ENCODE data around the gene GPC5.

GPC5 gene

DNA sequence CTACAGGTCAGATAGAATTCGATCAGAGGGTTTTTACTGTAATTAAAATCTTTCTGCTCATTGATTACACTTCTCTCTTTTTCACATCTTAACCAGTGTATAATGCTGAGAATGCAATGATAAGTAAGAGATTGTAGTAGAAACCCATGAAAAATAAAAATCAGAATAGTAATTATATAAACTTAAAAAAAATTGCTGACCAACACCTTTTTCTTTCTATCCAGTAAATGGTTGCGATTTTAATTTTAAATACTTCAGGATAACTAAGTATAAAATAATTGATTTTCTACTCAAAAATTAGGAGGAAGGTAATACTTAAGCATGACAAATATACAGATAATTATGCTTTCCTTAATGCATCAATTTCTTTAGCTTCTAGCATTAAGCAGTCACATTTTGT lies 917.6 kb downstream of the GPC5 start:
- H3K4me3 ChIP-seq (ENCODE audit: low read length) = no peak overlapping the region
- DNase-seq (ENCODE audit: low read depth, low spot score) = no peak

GRCh38 chr13:92317066-92317465 lies 918.6 kb downstream of the GPC5 start:
- no peak overlapping the region for H3K4me3 ChIP-seq (ENCODE audit: low read length)
- DNase-seq (ENCODE audit: low read depth, low spot score) = no peak

GRCh38 chr13:92320323-92320722 lies 921.9 kb downstream of the GPC5 start:
- no peak overlapping the region for H3K4me3 ChIP-seq (ENCODE audit: low read length)
- no peak for DNase-seq (ENCODE audit: low read depth, low spot score)

- DNase-seq (ENCODE audit: low read depth, low spot score) = no peak
- H3K4me3 ChIP-seq (ENCODE audit: low read length) = no peak overlapping the region
These were observed 922.8 kb downstream of the GPC5 start for GRCh38 chr13:92321174-92321573.

DNA sequence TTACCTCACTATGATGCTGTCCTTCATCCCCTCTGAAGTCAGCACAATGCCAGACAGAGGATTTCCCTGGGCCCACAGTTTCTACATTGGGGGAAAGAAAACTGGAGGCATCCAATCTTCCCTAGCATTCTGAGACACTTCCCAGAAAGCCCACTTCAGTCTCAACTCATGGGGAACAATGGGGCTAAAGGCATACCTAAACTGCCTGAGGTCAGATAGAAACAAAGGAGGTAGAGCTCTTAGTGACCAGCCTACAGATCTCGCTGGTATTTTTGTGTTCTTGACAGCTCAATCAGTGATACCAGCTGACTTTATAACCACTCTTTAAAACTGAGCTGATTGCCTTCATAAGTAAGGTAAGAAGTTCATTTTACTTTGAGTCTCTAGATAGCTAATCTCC lies 947.2 kb downstream of the GPC5 start:
- H3K4me3 ChIP-seq (ENCODE audit: low read length) = no peak overlapping the region
- no peak for DNase-seq (ENCODE audit: low read depth, low spot score)

DNA sequence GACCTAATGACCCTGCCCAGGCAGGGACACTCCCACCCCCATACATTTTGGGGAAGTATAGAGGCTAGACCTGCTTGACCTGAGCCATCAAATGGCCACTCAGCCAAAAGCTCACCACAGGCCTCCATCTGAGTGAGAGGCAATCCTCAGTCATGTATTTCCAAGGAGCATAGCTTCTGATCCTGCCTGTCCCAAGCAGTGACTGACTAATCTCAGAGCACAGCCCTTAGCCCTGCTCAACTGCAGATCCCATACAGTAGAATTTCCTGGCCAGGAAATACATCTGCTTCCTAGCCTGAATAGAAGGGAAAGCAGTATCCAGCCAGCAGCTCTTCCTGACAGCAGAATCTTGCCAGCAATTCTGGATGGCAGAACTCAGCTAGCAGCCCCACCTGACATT lies 947.6 kb downstream of the GPC5 start:
- no peak for DNase-seq (ENCODE audit: low read depth, low spot score)

DNA sequence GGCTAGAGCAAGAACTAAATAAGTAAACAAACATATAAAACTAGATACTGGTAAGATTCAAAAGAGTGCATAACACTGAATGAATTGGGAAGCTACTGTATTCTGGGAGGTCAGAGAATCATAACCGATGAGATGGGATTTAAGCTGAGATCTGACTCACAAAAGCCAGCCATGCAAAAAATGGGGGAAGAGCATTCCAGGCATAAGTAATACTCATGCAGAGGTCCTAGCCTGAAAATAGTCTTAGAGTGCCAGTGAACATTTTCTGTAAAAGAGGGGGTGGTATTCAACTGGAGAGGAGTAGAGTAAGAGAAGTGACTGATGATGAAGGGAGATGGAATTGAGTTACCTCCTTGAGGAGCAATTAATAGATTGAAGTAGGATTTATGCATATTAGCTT lies 956.2 kb downstream of the GPC5 start:
- H3K4me3 ChIP-seq (ENCODE audit: low read length) = no peak overlapping the region
- DNase-seq (ENCODE audit: low read depth, low spot score) = no peak

More for the DNA sequence above, 947.6 kb downstream of the GPC5 start:
- H3K4me3 ChIP-seq (ENCODE audit: low read length) = no peak overlapping the region

GRCh38 chr13:92355213-92355612 lies 956.8 kb downstream of the GPC5 start:
- no peak overlapping the region for H3K4me3 ChIP-seq (ENCODE audit: low read length)
- DNase-seq (ENCODE audit: low read depth, low spot score) = no peak

DNA sequence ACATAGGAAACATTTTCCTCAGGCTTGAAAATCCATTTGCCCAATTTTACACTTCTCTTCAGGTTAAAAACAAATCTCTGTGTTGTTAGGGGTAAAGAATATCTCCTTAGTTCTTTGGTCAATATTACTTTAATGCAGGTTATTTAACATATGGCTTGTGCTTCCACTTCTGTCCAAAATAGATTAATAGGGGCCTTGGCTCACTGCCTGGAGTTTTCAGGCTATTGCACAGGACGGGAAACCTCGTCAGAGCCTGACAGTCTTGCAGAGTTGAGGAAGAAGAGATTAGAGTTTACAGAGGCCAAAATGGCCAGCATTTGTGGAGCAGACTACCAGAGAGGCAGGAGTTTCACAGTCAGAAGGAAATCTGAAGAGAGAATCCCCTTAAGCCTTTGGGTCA lies 964.3 kb downstream of the GPC5 start:
- no peak for DNase-seq (ENCODE audit: low read depth, low spot score)

DNA sequence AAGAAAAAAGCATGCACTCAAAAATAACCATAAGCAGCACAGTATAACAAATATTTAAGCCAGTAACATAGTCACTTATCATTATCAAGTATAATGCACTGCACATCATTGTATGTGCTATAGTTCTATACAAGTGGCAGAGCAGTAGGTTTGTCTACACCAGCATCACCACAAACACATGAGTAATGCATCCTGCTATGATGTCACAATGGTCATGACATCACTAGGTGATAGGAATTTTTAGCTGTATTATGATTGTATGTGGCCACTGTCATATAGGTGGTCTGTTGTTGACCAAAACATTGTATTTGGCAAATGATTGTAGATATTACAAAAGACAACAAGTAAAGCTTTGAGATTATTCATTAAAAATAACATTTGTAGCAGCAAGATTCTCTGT lies 967.5 kb downstream of the GPC5 start:
- no peak for DNase-seq (ENCODE audit: low read depth, low spot score)
- H3K4me3 ChIP-seq (ENCODE audit: low read length) = no peak overlapping the region

More for the DNA sequence above, 964.3 kb downstream of the GPC5 start:
- H3K4me3 ChIP-seq (ENCODE audit: low read length) = no peak overlapping the region

- no peak for DNase-seq (ENCODE audit: low read depth, low spot score)
- H3K4me3 ChIP-seq (ENCODE audit: low read length) = no peak overlapping the region
These were observed 979.0 kb downstream of the GPC5 start for GRCh38 chr13:92377396-92377795.

DNA sequence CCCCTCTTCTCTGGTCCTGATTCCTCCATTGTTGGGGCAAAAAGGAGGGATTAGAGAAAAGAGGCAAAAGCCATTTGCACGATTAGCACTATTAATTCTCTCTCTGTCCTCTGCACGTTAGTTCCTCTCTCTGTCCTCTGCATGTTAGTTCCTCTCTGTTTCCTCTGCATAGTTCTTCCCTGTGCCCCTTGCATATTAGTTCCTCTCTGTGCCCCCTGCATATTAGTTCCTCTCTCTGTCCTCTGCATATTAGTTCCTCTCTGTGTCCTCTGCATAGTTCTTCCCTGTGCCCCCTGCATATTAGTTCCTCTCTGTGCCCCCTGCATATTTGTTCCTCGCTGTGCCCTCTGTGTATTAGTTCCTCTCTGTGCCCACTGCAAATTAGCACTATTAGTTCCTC lies 981.0 kb downstream of the GPC5 start:
- DNase-seq (ENCODE audit: low read depth, low spot score) = no peak
- H3K4me3 ChIP-seq (ENCODE audit: low read length) = no peak overlapping the region

DNA sequence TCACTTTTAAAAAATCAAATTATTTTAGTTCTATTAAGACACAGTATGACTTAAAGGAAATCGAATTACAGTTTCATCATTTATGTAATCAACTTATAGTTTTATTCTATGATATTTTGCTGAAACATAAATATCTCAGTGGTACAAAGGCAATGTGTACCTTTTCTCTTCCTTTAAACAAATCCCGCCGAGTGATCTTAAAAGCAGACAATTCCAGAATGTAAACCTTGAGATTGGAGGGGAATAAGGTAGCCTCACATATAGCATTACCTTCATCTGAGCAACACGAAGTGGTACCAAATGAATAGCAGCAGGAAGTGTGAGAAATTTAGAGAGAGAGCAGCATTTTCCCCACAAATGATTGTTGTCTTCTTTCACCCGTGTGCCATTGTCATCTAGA lies 986.0 kb downstream of the GPC5 start:
- DNase-seq (ENCODE audit: low read depth, low spot score) = no peak
- H3K4me3 ChIP-seq (ENCODE audit: low read length) = no peak overlapping the region

- no peak overlapping the region for H3K4me3 ChIP-seq (ENCODE audit: low read length)
- DNase-seq (ENCODE audit: low read depth, low spot score) = no peak
These were observed 988.8 kb downstream of the GPC5 start for GRCh38 chr13:92387245-92387644.

DNA sequence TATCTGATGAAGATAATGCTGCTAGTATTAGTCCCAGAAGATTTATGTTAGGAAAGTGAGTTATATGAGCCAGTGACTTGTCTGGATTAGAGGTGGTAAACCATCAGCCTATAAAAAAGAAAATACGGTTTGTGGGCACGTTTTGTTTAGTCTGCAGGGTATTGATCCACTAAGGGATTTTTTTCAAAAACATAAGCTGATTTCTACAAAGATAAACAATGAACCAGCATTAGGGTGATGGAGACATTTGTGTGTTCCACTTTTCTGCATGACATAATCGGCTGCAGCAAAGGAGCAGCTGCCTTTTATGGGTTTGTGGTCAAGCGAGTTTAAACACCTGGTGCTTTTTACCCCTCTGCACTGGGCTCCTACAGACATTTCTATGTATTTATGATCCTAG lies 991.8 kb downstream of the GPC5 start:
- no peak overlapping the region for H3K4me3 ChIP-seq (ENCODE audit: low read length)
- DNase-seq (ENCODE audit: low read depth, low spot score) = peak; percentile 5

- H3K4me3 ChIP-seq (ENCODE audit: low read length) = no peak overlapping the region
- no peak for DNase-seq (ENCODE audit: low read depth, low spot score)
These were observed 1005.2 kb downstream of the GPC5 start for GRCh38 chr13:92403606-92404005.

DNA sequence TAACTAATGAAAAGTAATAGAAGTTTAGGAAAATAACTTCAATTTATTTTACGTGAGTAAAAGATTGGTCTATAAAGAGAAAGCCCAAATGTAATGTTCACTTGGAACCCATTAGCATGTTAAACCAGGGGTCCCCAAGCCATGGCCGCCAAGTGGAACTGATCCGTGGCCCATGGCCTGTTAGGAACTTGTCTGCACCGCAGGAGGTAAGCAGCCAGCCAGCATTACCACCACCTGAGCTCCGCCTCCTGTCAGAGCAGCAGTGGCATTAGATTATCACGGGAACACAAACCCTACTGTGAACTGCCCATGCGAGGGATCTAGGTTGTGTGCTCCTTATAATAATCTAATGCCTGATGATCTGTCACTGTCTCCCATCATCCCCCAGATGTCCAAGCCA lies 1009.4 kb downstream of the GPC5 start:
- H3K4me3 ChIP-seq (ENCODE audit: low read length) = no peak overlapping the region
- no peak for DNase-seq (ENCODE audit: low read depth, low spot score)

DNA sequence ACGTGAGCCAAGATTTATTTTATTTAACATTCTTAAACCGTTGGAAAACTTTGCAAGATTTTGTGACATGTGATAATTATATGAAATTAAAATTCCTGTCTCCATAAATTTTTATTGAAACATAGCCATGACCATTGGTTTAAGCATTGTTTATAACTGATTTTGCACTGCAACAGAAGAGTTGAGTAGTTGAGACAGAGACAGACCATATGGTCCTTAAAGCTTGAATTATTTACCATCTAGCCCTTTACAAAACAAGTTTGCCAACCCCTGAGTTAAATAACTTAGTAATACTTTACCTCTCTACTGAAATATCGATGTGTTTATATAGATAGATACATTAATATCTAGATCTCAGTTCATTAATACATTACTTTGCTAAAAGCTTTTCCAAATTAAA lies 1014.1 kb downstream of the GPC5 start:
- H3K4me3 ChIP-seq (ENCODE audit: low read length) = no peak overlapping the region
- no peak for DNase-seq (ENCODE audit: low read depth, low spot score)

GRCh38 chr13:92412996-92413395 lies 1014.6 kb downstream of the GPC5 start:
- H3K4me3 ChIP-seq (ENCODE audit: low read length) = no peak overlapping the region
- no peak for DNase-seq (ENCODE audit: low read depth, low spot score)

- no peak for DNase-seq (ENCODE audit: low read depth, low spot score)
- H3K4me3 ChIP-seq (ENCODE audit: low read length) = no peak overlapping the region
These were observed 1015.0 kb downstream of the GPC5 start for GRCh38 chr13:92413452-92413851.

- H3K4me3 ChIP-seq (ENCODE audit: low read length) = no peak overlapping the region
- no peak for DNase-seq (ENCODE audit: low read depth, low spot score)
These were observed 1016.4 kb downstream of the GPC5 start for GRCh38 chr13:92414851-92415250.

- no peak for DNase-seq (ENCODE audit: low read depth, low spot score)
- no peak overlapping the region for H3K4me3 ChIP-seq (ENCODE audit: low read length)
These were observed 1017.4 kb downstream of the GPC5 start for GRCh38 chr13:92415781-92416180.
